IMR-90 (cell line): Measurements from ENCODE around the gene TOM1L1. TPM values are rescaled to one million over a fixed set of nuclear protein-coding genes. Genes with fewer than 3 reads are reported as not detected.

Experiments used
- ATAC-seq: fragments of 200-7000 bp; cut with Tn5 transposase; 2 replicates; pipeline ENCODE4 v1.9.1; 2020; ENCODE audit warnings: low read depth, mild to moderate bottlenecking, moderate library complexity
- BruUV-seq: library from RNA; stranded (reverse); fragments of 400-500 nt; replicated peaks from 2 replicates; lab custom pipeline; 2021; lab: Mats Ljungman, UMichigan
- CTCF ChIA-PET: fragments of 300-600 bp; formaldehyde crosslinking; extraction: SDS; loops from one replicate; lab custom pipeline; 2021; ENCODE audit warnings: antibody characterized with exemption; lab: Yijun Ruan, JAX
- POLR2A ChIA-PET: fragments of 300-600 bp; sonication (Branson Sonifier 250); formaldehyde crosslinking; loops from one replicate; lab custom pipeline; 2022; ENCODE audit warnings: antibody characterized with exemption; ENCODE audit not compliant: unreplicated experiment; lab: Charles Lee
- DNase-seq: peaks from one replicate; pipeline ENCODE4 v3.0.0; 2013
- H2AFZ ChIP-seq: replicated peaks from 2 replicates; pipeline ENCODE3; 2013; ENCODE audit warnings: low read length, mild to moderate bottlenecking; ENCODE audit not compliant: poor library complexity
- H2AK5ac ChIP-seq: 2 replicates; pipeline ENCODE4 v1.6.1; 2013; ENCODE audit warnings: low read depth, low read length, inconsistent platforms
- H2AK9ac ChIP-seq: replicated peaks from 2 replicates; pipeline ENCODE3; 2013; ENCODE audit warnings: mild to moderate bottlenecking, low read depth, low read length, moderate library complexity; ENCODE audit not compliant: poor library complexity
- H2BK120ac ChIP-seq: 2 replicates; pipeline ENCODE4 v1.6.1; 2013; ENCODE audit warnings: low read depth, low read length, inconsistent platforms
- H2BK15ac ChIP-seq: 3 replicates; pipeline ENCODE4 v1.6.1; 2013; ENCODE audit warnings: low read depth, low read length, inconsistent platforms
- H2BK20ac ChIP-seq: 2 replicates; pipeline ENCODE4 v1.6.1; 2013; ENCODE audit warnings: low read depth, mild to moderate bottlenecking, inconsistent platforms, low read length, moderate library complexity
- H2BK5ac ChIP-seq: 2 replicates; pipeline ENCODE4 v1.6.1; 2013; ENCODE audit warnings: mild to moderate bottlenecking, low read depth, low read length, inconsistent platforms; ENCODE audit not compliant: poor library complexity, severe bottlenecking
- H3K14ac ChIP-seq: replicated peaks from 2 replicates; pipeline ENCODE4 v1.6.1; 2013; ENCODE audit warnings: low read depth, low read length, inconsistent platforms
- H3K18ac ChIP-seq: 2 replicates; pipeline ENCODE4 v1.6.1; 2013; ENCODE audit warnings: low read depth, low read length, control low read depth
- H3K23ac ChIP-seq: 2 replicates; pipeline ENCODE4 v1.6.1; 2013; ENCODE audit warnings: low read depth, low read length, inconsistent platforms
- H3K27ac ChIP-seq: 2 replicates; pipeline ENCODE4 v1.5.1; 2013; ENCODE audit warnings: mild to moderate bottlenecking, control low read depth, low read length; ENCODE audit not compliant: insufficient read depth
- H3K27me3 ChIP-seq: 2 replicates; pipeline ENCODE4 v1.6.1; 2013; ENCODE audit warnings: low read length; ENCODE audit not compliant: control insufficient read depth, insufficient read depth
- H3K36me3 ChIP-seq: 2 replicates; pipeline ENCODE4 v1.6.1; 2013; ENCODE audit warnings: low read length, mixed read lengths; ENCODE audit not compliant: control insufficient read depth, insufficient read depth
- H3K4ac ChIP-seq: 2 replicates; pipeline ENCODE4 v1.6.1; 2013; ENCODE audit warnings: low read depth, low read length, inconsistent platforms
- H3K4me1 ChIP-seq: 2 replicates; pipeline ENCODE4 v1.6.1; 2013; ENCODE audit warnings: low read length, mixed read lengths; ENCODE audit not compliant: control insufficient read depth, insufficient read depth
- H3K4me2 ChIP-seq: 2 replicates; pipeline ENCODE4 v1.6.1; 2013; ENCODE audit warnings: low read depth, mild to moderate bottlenecking, control low read depth, low read length, moderate library complexity
- H3K4me3 ChIP-seq: 2 replicates; pipeline ENCODE4 v1.5.1; 2013; ENCODE audit warnings: low read depth, mild to moderate bottlenecking, control low read depth, low read length, moderate library complexity; ENCODE audit not compliant: insufficient read depth
- H3K56ac ChIP-seq: 2 replicates; pipeline ENCODE4 v1.6.1; 2013; ENCODE audit warnings: low read length, inconsistent platforms; ENCODE audit not compliant: insufficient read depth; ENCODE audit errors: extremely low read depth
- H3K79me1 ChIP-seq, 2 experiments: 2 replicates each; pipeline ENCODE4 v1.6.1; 2013; ENCODE audit warnings: low read length in 2 of 2, inconsistent platforms in 1 of 2, low read depth in 1 of 2
- H3K9ac ChIP-seq: 2 replicates; pipeline ENCODE4 v1.6.1; 2013; ENCODE audit warnings: low read depth, low read length, control low read depth
- H3K9me1 ChIP-seq: 2 replicates; pipeline ENCODE4 v1.6.1; 2013; ENCODE audit warnings: low read length, inconsistent platforms; ENCODE audit not compliant: insufficient read depth
- H3K9me3 ChIP-seq: 2 replicates; pipeline ENCODE4 v1.6.1; 2013; ENCODE audit warnings: low read length; ENCODE audit not compliant: control insufficient read depth, insufficient read depth
- H4K20me1 ChIP-seq: 2 replicates; pipeline ENCODE4 v1.6.1; 2013; ENCODE audit warnings: low read length, inconsistent platforms; ENCODE audit not compliant: insufficient read depth
- H4K5ac ChIP-seq: 2 replicates; pipeline ENCODE4 v1.6.1; 2013; ENCODE audit warnings: mild to moderate bottlenecking, low read depth, low read length, control low read depth
- H4K8ac ChIP-seq, 2 experiments: 2 replicates each; pipeline ENCODE4 v1.6.1; 2013; ENCODE audit warnings: low read depth in 2 of 2, low read length in 2 of 2, control low read depth in 1 of 2, inconsistent platforms in 1 of 2
- H4K91ac ChIP-seq: 2 replicates; pipeline ENCODE4 v1.6.1; 2013; ENCODE audit warnings: low read depth, low read length, inconsistent platforms; ENCODE audit not compliant: insufficient read depth
- BHLHE40 ChIP-seq: fragments of 150-350 bp; IDR thresholded peaks from 2 replicates; pipeline ENCODE4 v1.6.1; 2016; ENCODE audit warnings: mild to moderate bottlenecking, low read depth, low read length
- CEBPB ChIP-seq: IDR thresholded peaks from 2 replicates; pipeline ENCODE4 v1.6.1; 2012; ENCODE audit warnings: low read depth, low read length, improper control_type of control experiment
- CHD1 ChIP-seq: IDR thresholded peaks from 2 replicates; pipeline ENCODE4 v1.6.1; 2012; ENCODE audit warnings: low read depth, low read length, improper control_type of control experiment
- CTCF ChIP-seq: conservative IDR thresholded peaks from 2 replicates; pipeline ENCODE4 v1.5.1; 2012; ENCODE audit warnings: mild to moderate bottlenecking, low read depth, low read length, improper control_type of control experiment
- FOS ChIP-seq: fragments of 150-350 bp; IDR thresholded peaks from 2 replicates; pipeline ENCODE4 v1.6.1; 2016; ENCODE audit warnings: low read depth, low read length
- MAFK ChIP-seq: IDR thresholded peaks from 2 replicates; pipeline ENCODE4 v1.6.1; 2012; ENCODE audit warnings: low read depth, low read length, improper control_type of control experiment
- MAZ ChIP-seq: IDR thresholded peaks from 2 replicates; pipeline ENCODE4 v1.6.1; 2012; ENCODE audit warnings: low read depth, mild to moderate bottlenecking, low read length, improper control_type of control experiment, moderate library complexity, borderline replicate concordance
- MXI1 ChIP-seq: IDR thresholded peaks from 2 replicates; pipeline ENCODE4 v1.6.1; 2012; ENCODE audit warnings: low read depth, mild to moderate bottlenecking, low read length, moderate library complexity, borderline replicate concordance
- NFE2L2 ChIP-seq: fragments of 150-350 bp; IDR thresholded peaks from 2 replicates; pipeline ENCODE4 v1.6.1; 2016; ENCODE audit warnings: low read depth, mild to moderate bottlenecking, low read length
- POLR2A ChIP-seq: IDR thresholded peaks from 2 replicates; pipeline ENCODE4 v1.6.1; 2012; ENCODE audit warnings: mild to moderate bottlenecking, low read depth, low read length
- RAD21 ChIP-seq: IDR thresholded peaks from 2 replicates; pipeline ENCODE4 v1.6.1; 2012; ENCODE audit warnings: low read length, improper control_type of control experiment
- RCOR1 ChIP-seq: IDR thresholded peaks from 2 replicates; pipeline ENCODE4 v1.6.1; 2012; ENCODE audit warnings: mild to moderate bottlenecking, low read length, improper control_type of control experiment; ENCODE audit not compliant: insufficient replicate concordance
- RFX5 ChIP-seq: IDR thresholded peaks from 2 replicates; pipeline ENCODE4 v1.8.0; 2012; ENCODE audit warnings: low read depth, mild to moderate bottlenecking, low read length, moderate library complexity
- SMC3 ChIP-seq: fragments of 150-350 bp; IDR thresholded peaks from 2 replicates; pipeline ENCODE4 v1.6.1; 2016; ENCODE audit warnings: low read depth, mild to moderate bottlenecking, antibody characterized with exemption, low read length, moderate library complexity
- USF2 ChIP-seq: fragments of 150-350 bp; IDR thresholded peaks from 2 replicates; pipeline ENCODE4 v1.6.1; 2017; ENCODE audit warnings: mild to moderate bottlenecking, antibody characterized with exemption, low read length, low read depth
- WGBS, 2 experiments: methylation state at CpG; one replicate each; pipeline versions ENCODE4 v1.1.5 to v1.1.7; 2013; ENCODE audit warnings: missing lambda C conversion rate in 2 of 2; ENCODE audit not compliant: insufficient read length in 1 of 2; ENCODE audit errors: extremely low coverage in 2 of 2; 5-methylcytosine and 5-hydroxymethylcytosine counted together
- dilution Hi-C: fragments of 300-500 bp; cut with HindIII; formaldehyde crosslinking; loops from one replicate; pipeline ENCODE4 v1.14.3; 2018; ENCODE audit warnings: low sequenced_read_pairs; ENCODE audit not compliant: unreplicated experiment
- in situ Hi-C: fragments of 300-500 bp; cut with MboI; formaldehyde crosslinking; loops from 3 replicates; pipeline ENCODE4 v1.14.3; 2019; ENCODE audit warnings: low sequenced_read_pairs, inconsistent platforms, mixed read lengths
- intact Hi-C: fragments of 100-400 bp; cut with micrococcal nuclease; formaldehyde crosslinking; loops from 2 replicates; pipeline ENCODE4 v1.10.0; 2022
- polyA plus RNA-seq, 3 experiments: library from polyadenylated mRNA; depleted of rRNA; stranded (reverse); fragments of >200 nt; gene quantifications; 2 replicates each; pipeline ENCODE4 v1.2.3, GENCODE V29; 2012; ENCODE audit warnings: low replicate concordance in 1 of 3
- total RNA-seq: library from RNA; depleted of rRNA; stranded (reverse); fragments of >200 nt; gene quantifications from 2 replicates; pipeline ENCODE4 v1.2.3, GENCODE V29; 2012
- TF ChIP-seq, protein P1 (sequence below): fragments of 150-350 bp; IDR thresholded peaks from 2 replicates; pipeline ENCODE4 v1.6.1; 2016; ENCODE audit warnings: low read depth, mild to moderate bottlenecking, low read length, moderate library complexity, borderline replicate concordance

TOM1L1 gene
- total and polyA plus RNA-seq, 2 of the 4 experiments (the other 2 are of a cell fraction): 13.0 to 20.1 TPM

GRCh38 chr17:54882950-54883349 is 17.7 kb upstream of the TOM1L1 start:
- Histone ChIP-seq H2AK5ac (no peak overlapping the region), H4K20me1 (no peaks in the 10 kb centered on the region), H3K36me3 (no peaks in the 10 kb centered on the region), H2AFZ (no peak overlapping the region), H2AK9ac (no peak overlapping the region), H3K79me1 (no peaks in the 10 kb centered on the region), H4K8ac (no peak overlapping the region), H3K56ac (no peak overlapping the region), H3K14ac (no peak overlapping the region), H3K4ac (no peak overlapping the region), H3K9me1 (no peaks in the 10 kb centered on the region), H3K4me3 (no peak overlapping the region), H2BK15ac (no peak overlapping the region), H3K4me1 (no peaks in the 10 kb centered on the region), H4K91ac (no peak overlapping the region), H3K18ac (no peak overlapping the region), H3K27me3 (no peaks in the 10 kb centered on the region), H3K9ac (no peak overlapping the region), H4K5ac (no peak overlapping the region), H2BK20ac (no peak overlapping the region), H3K4me2 (no peak overlapping the region), H2BK5ac (no peak overlapping the region), H3K27ac (no peak overlapping the region), H3K9me3 (no peaks in the 10 kb centered on the region), H2BK120ac (no peak overlapping the region), H3K23ac (no peak overlapping the region)
- dilution Hi-C loops (no loop called here), in situ Hi-C loops (no loop called here), intact Hi-C loops (no loop called here)
- ChIA-PET CTCF (interaction anchor here (0.9 to 1.6 kb wide), 2 partner anchors 8 to 1500 kb away, joined by 3 to 4 read pairs; no protein-coding TSS in a partner anchor), POLR2A (no interaction called here)
- no TSS peak for BruUV-seq
- 100% methylated on average over 1 of the region's 3 CpGs; no CpG with 5 or more reads in 1 of the 2 experiments for WGBS, 2 experiments
- ATAC-seq: no peak
- no peak for DNase-seq
- TF ChIP-seq CEBPB: no peak
- TF ChIP-seq MAZ: no peak
- TF ChIP-seq RCOR1: no peak
- no peak for TF ChIP-seq RAD21
- TF ChIP-seq CTCF: no peak
- no peak for TF ChIP-seq MAFK
- TF ChIP-seq, protein P1, sequence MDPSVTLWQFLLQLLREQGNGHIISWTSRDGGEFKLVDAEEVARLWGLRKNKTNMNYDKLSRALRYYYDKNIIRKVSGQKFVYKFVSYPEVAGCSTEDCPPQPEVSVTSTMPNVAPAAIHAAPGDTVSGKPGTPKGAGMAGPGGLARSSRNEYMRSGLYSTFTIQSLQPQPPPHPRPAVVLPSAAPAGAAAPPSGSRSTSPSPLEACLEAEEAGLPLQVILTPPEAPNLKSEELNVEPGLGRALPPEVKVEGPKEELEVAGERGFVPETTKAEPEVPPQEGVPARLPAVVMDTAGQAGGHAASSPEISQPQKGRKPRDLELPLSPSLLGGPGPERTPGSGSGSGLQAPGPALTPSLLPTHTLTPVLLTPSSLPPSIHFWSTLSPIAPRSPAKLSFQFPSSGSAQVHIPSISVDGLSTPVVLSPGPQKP: no peak
- TF ChIP-seq SMC3: no peak
- no peak for TF ChIP-seq MXI1
- no peak for TF ChIP-seq BHLHE40
- TF ChIP-seq FOS: no peak
- no peak for TF ChIP-seq NFE2L2
- no peak for TF ChIP-seq CHD1
- TF ChIP-seq USF2: no peak
- TF ChIP-seq POLR2A: no peak
- TF ChIP-seq RFX5: no peak
